Measurements from ENCODE around the gene BTBD16. TPM values are rescaled to one million over a fixed set of nuclear protein-coding genes. Genes with fewer than 3 reads are reported as not detected.

The BTBD16 gene
- total RNA-seq, 1 donor from 2014 or later = 0.35 TPM

DNA sequence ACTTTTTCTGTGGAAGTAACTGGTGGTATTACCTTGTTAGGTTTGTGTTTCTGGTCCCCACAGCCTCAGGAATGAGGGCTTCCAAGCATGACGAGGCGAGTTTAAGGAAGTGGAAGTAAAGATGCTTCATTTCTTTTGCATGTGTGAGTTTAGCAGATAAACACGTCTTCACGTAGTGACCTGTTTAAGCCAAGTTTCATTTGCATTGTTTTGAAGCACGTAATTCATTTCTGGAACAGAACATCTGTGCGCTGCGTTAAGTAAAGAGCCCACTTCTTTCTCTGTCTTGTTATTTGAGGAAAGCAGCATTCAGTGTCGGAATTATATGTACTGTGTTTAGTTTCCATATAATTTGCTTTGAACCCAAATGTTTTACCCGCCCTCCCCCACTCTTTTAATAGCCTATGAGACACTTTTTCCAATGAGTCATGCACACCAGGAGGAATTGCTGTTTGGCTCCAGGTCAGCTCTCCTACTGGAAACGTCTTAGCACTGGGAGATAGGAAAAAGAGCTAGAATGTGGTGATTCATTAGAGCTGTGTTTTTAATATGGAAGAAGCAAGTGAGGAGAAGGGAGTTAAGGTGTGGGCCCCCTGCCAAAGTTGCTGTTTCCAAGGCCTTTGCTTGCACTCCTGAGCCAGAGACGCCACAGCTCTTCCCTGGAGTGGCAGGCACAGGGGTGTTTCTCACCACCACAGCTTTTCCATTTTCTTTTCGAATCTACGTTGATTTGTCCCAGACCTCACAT, 36.7 kb downstream of the BTBD16 start:
- Histone ChIP-seq H3K27ac (peak overlapping the region; percentile 24), H3K9me3 (no peaks in the 10 kb centered on the region), H3K27me3 (no peaks in the 10 kb centered on the region), H3K4me3 (no peak overlapping the region), H3K4me1 (peaks cover 11% of the 10 kb centered on the region), H3K36me3 (no peaks in the 10 kb centered on the region)
- no peak for DNase-seq
- TF ChIP-seq, protein P1, sequence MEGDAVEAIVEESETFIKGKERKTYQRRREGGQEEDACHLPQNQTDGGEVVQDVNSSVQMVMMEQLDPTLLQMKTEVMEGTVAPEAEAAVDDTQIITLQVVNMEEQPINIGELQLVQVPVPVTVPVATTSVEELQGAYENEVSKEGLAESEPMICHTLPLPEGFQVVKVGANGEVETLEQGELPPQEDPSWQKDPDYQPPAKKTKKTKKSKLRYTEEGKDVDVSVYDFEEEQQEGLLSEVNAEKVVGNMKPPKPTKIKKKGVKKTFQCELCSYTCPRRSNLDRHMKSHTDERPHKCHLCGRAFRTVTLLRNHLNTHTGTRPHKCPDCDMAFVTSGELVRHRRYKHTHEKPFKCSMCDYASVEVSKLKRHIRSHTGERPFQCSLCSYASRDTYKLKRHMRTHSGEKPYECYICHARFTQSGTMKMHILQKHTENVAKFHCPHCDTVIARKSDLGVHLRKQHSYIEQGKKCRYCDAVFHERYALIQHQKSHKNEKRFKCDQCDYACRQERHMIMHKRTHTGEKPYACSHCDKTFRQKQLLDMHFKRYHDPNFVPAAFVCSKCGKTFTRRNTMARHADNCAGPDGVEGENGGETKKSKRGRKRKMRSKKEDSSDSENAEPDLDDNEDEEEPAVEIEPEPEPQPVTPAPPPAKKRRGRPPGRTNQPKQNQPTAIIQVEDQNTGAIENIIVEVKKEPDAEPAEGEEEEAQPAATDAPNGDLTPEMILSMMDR (IDR thresholded peaks at IDR 0.05) = no peak
- intact Hi-C loops (cut with DNase I) = no loop called here
- peak; percentile 35 for ATAC-seq

DNA sequence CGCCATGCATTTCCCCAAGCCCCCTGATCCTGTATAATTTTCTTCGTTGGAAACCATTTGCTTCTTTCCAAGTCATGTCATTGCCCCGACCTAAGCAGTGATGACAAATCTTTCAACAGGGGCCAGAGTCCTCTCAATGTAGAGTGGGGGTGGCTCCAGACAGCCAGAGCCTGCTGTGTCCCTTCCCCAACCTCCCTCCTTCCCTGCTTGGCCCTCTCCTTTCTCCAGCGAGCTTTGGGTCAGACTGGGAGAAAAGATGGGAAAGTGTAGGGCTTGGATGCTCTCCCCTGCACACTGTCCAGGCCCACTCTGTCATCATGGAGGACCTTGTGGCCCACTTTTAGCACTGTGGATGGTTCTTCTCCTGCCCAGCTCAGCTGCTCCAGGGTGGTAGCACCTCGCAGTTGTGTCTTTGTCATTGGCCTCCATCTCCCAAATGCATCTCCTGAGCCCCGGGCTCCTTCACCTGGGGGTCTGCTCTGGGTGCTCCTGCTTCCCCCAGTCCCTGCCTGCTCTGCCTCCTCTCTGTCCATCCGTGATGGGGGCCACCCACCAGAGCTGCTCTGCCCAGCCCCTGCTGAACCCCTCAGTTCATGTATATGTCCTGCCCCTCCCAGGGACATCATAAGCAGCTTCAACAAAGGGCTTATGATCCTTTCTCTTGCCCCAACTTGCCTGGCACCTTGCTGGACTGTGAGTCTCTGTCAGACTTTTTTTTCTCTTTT, 37.5 kb downstream of the BTBD16 start:
- peaks cover 11% of the 10 kb centered on the region for H3K4me1 ChIP-seq
- H3K27me3 ChIP-seq = no peaks in the 10 kb centered on the region
- no peak overlapping the region for H3K27ac ChIP-seq
- intact Hi-C loops (cut with DNase I) = no loop called here
- no peaks in the 10 kb centered on the region for H3K36me3 ChIP-seq
- H3K9me3 ChIP-seq = no peaks in the 10 kb centered on the region
- DNase-seq (no peak), ATAC-seq (peak; percentile 27)
- H3K4me3 ChIP-seq = no peak overlapping the region
- TF ChIP-seq, protein P1 (IDR thresholded peaks at IDR 0.05) = no peak

DNA sequence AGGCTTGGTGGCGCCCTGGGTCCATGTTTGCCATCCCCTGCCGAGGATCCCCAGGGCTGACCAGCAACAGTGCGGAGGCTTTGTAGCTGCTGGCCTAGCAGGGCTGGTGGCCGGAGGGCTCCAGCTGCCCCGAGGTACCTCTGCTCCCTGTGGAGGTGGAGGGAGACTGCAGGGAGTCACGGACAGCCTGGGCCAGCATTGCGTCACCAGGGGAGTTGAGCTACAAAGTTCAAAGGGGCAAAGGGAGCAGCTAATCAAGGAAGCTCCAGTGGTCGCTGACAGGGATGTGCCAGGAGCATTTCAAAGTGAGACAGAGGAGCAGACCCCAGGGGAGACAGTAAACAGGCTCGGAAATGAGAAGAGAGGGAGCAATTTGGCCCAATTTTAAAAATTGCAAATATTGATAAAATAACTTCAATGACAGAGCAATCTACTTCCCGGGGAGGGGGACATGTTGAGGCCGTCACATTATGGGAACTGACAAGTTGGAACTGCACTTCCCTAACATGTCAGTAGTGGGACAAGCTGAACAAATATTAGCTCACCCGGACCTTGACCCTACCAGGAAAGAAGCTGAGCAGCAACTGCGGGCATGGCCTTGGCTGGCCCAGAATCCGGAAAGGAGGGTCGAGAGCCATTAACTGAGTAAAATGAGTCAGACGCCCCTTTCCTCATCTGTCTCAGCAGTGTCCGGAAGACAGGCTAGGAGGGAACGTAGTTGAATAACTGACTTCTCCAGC, 39.4 kb downstream of the BTBD16 start:
- H3K27ac ChIP-seq = no peak overlapping the region
- H3K4me3 ChIP-seq = no peak overlapping the region
- no peaks in the 10 kb centered on the region for H3K27me3 ChIP-seq
- TF ChIP-seq, protein P1 (IDR thresholded peaks at IDR 0.05) = no peak
- H3K36me3 ChIP-seq = no peaks in the 10 kb centered on the region
- peaks cover 11% of the 10 kb centered on the region for H3K4me1 ChIP-seq
- ATAC-seq = peak; percentile 41
- intact Hi-C loops (cut with DNase I) = no loop called here
- no peaks in the 10 kb centered on the region for H3K9me3 ChIP-seq
- no peak for DNase-seq

DNA sequence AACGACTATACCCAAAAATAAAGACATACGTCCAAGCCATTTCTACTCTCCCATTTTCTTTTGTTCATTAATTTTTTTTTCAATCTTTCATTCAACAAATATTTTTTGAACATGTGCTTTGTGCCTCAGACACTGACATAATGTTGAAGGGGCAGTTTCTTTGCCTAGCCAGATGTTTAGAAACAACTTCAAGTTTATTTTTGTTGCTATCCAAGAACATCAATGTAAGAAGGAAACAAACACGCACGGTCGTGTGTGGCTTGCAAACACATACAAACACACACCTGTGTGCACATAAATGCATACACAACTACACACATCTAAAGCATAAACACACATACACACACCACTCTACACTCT, 39.9 kb downstream of the BTBD16 start:
- DNase-seq (no peak), ATAC-seq (no peak)
- TF ChIP-seq, protein P1 (IDR thresholded peaks at IDR 0.05) = no peak
- Histone ChIP-seq H3K27me3 (no peaks in the 10 kb centered on the region), H3K4me1 (peaks cover 11% of the 10 kb centered on the region), H3K36me3 (no peaks in the 10 kb centered on the region), H3K9me3 (no peaks in the 10 kb centered on the region), H3K27ac (no peak overlapping the region), H3K4me3 (no peak overlapping the region)
- intact Hi-C loops (cut with DNase I) = no loop called here

DNA sequence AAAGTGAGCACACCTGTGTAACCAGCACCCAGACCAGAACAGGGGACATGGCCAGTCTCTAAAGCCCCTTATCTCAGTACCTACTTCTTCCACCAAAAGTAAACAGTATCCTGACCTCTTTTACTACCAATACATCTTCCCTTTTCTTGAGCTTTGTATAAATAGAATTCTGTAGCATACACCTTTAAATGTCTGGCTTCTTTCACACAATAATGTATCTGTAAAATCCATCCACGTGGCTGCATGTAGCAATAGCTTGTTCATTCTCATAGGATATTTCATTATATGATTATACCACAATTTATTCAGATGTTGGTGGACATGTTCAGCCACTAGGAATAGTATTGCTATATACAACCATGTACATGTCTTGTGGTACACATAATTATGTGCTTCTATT, 40.6 kb downstream of the BTBD16 start:
- H3K4me3 ChIP-seq = no peak overlapping the region
- H3K9me3 ChIP-seq = no peaks in the 10 kb centered on the region
- no peak for DNase-seq
- H3K27ac ChIP-seq = no peak overlapping the region
- intact Hi-C loops (cut with DNase I) = no loop called here
- peaks cover 11% of the 10 kb centered on the region for H3K4me1 ChIP-seq
- H3K27me3 ChIP-seq = no peaks in the 10 kb centered on the region
- H3K36me3 ChIP-seq = no peaks in the 10 kb centered on the region
- ATAC-seq = no peak
- TF ChIP-seq, protein P1 (IDR thresholded peaks at IDR 0.05) = no peak
